HCT116 (cell line): ENCODE measurements around the gene MLH1. TPM values are rescaled to one million over a fixed set of nuclear protein-coding genes. Genes with fewer than 3 reads are reported as not detected.

ENCODE experiments used
- ATAC-seq: fragments of 200-7000 bp; cut with Tn5 transposase; 2 replicates; pipeline ENCODE4 v1.9.1; 2020; ENCODE audit warnings: mild to moderate bottlenecking, moderate library complexity
- BruUV-seq: library from RNA; stranded (reverse); fragments of 400-500 nt; replicated peaks from 2 replicates; lab custom pipeline; 2021; lab: Mats Ljungman, UMichigan
- CTCF ChIA-PET: fragments of 300-600 bp; sonication (Branson Sonifier 250); formaldehyde crosslinking; loops from one replicate; lab custom pipeline; 2021; ENCODE audit warnings: antibody characterized with exemption; lab: Charles Lee
- POLR2A ChIA-PET: fragments of 300-600, 350-600 bp; sonication (Branson Sonifier 250); formaldehyde crosslinking; loops from one replicate; lab custom pipeline; 2021; ENCODE audit warnings: antibody characterized with exemption; lab: Charles Lee
- RAD21 ChIA-PET, 2 experiments: fragments of 300-600 bp; sonication (Branson Sonifier 250); formaldehyde crosslinking; loops; one replicate each; lab custom pipeline; 2023; ENCODE audit warnings: low total read pairs in 2 of 2; ENCODE audit not compliant: uncharacterized antibody in 2 of 2, unreplicated experiment in 2 of 2, low non-redundant PET in 1 of 2; lab: Charles Lee
- DNase-seq: peaks from one replicate; pipeline ENCODE4 v3.0.0-alpha.2; 2010; ENCODE audit warnings: low read depth, low spot score
- H2AFZ ChIP-seq: fragments of 200-600 bp; shearing (Covaris generic), sonication (generic); 2 replicates; pipeline ENCODE4 v1.6.1; 2017; ENCODE audit warnings: low read depth, mixed run types, mixed read lengths, antibody characterized with exemption, low read length; ENCODE audit not compliant: poor library complexity, severe bottlenecking
- H3K27ac ChIP-seq: 2 replicates; pipeline ENCODE4 v1.5.1; 2012; ENCODE audit warnings: low read depth, low read length
- H3K27me3 ChIP-seq: fragments of 200-600 bp; sonication (generic); 2 replicates; pipeline ENCODE4 v1.6.1; 2016; ENCODE audit warnings: mixed run types, low read length, mixed read lengths; ENCODE audit not compliant: insufficient read depth
- H3K36me3 ChIP-seq, 2 experiments: fragments of 200-500 bp in 1 of 2; fragments of 200-600 bp in 1 of 2; sonication (Bioruptor generic) in 1 of 2; sonication (generic) in 1 of 2; 2 replicates each; pipeline versions ENCODE4 v1.5.1 to v1.6.1; 2014 to 2016; ENCODE audit warnings: low read length in 2 of 2, inconsistent platforms in 1 of 2, mixed read lengths in 1 of 2, mixed run types in 1 of 2; ENCODE audit not compliant: insufficient read depth in 2 of 2, control insufficient read depth in 1 of 2
- H3K4me1 ChIP-seq, 2 experiments: fragments of 200-600 bp in 1 of 2; sonication (generic) in 1 of 2; 2 replicates each; pipeline versions ENCODE4 v1.5.1 to v1.6.1; 2012 to 2017; ENCODE audit warnings: low read length in 2 of 2, inconsistent platforms in 1 of 2, mild to moderate bottlenecking in 1 of 2, mixed read lengths in 1 of 2, mixed run types in 1 of 2, moderate library complexity in 1 of 2; ENCODE audit not compliant: insufficient read depth in 2 of 2, control insufficient read depth in 1 of 2
- H3K4me2 ChIP-seq: fragments of 200-600 bp; sonication (generic); 2 replicates; pipeline ENCODE4 v1.6.1; 2017; ENCODE audit warnings: mixed run types, low read length, mixed read lengths
- H3K4me3 ChIP-seq, 2 experiments: fragments of 200-600 bp in 1 of 2; sonication (generic) in 1 of 2; replicated peaks in 1 of 2; 2 replicates each; pipeline ENCODE4 v1.5.1; 2011 to 2016; ENCODE audit warnings: low read length in 2 of 2, control low read depth in 1 of 2, low read depth in 1 of 2, mild to moderate bottlenecking in 1 of 2, mixed read lengths in 1 of 2, mixed run types in 1 of 2
- H3K79me2 ChIP-seq: fragments of 200-600 bp; sonication (generic); 2 replicates; pipeline ENCODE4 v1.6.1; 2017; ENCODE audit warnings: mild to moderate bottlenecking, mixed run types, low read length, moderate library complexity, mixed read lengths; ENCODE audit not compliant: insufficient read depth
- H3K9ac ChIP-seq: fragments of 200-600 bp; sonication (generic); 2 replicates; pipeline ENCODE4 v1.6.1; 2016; ENCODE audit warnings: low read length, mixed read lengths
- H3K9me2 ChIP-seq: fragments of 200-600 bp; sonication (generic), shearing (Covaris generic); 2 replicates; pipeline ENCODE4 v1.6.1; 2017; ENCODE audit warnings: mixed run types, mild to moderate bottlenecking, moderate library complexity; ENCODE audit not compliant: insufficient read depth
- H3K9me3 ChIP-seq, 2 experiments: fragments of 200-500 bp in 1 of 2; fragments of 200-600 bp in 1 of 2; sonication (Bioruptor generic) in 1 of 2; sonication (generic) in 1 of 2; 2 replicates each; pipeline ENCODE4 v1.6.1; 2014 to 2017; ENCODE audit warnings: low read length in 2 of 2, mixed read lengths in 2 of 2, inconsistent platforms in 1 of 2, low read depth in 1 of 2, mild to moderate bottlenecking in 1 of 2, mixed run types in 1 of 2, moderate library complexity in 1 of 2; ENCODE audit not compliant: control insufficient read depth in 1 of 2, insufficient read depth in 1 of 2
- H4K20me1 ChIP-seq: fragments of 200-600 bp; sonication (generic), shearing (Covaris generic); 2 replicates; pipeline ENCODE4 v1.6.1; 2017; ENCODE audit warnings: mixed run types, mild to moderate bottlenecking, moderate library complexity; ENCODE audit not compliant: insufficient read depth
- CBX3 ChIP-seq: IDR thresholded peaks from 2 replicates; pipeline ENCODE4 v1.6.1; 2012; ENCODE audit warnings: low read depth
- CEBPB ChIP-seq: IDR thresholded peaks from 2 replicates; pipeline ENCODE4 v1.6.1; 2012; ENCODE audit warnings: low read depth
- EGR1 ChIP-seq: IDR thresholded peaks from 2 replicates; pipeline ENCODE4 v1.6.1; 2012; ENCODE audit warnings: low read depth
- ELF1 ChIP-seq: IDR thresholded peaks from 2 replicates; pipeline ENCODE4 v1.6.1; 2012; ENCODE audit warnings: low read depth, borderline replicate concordance
- EZH2 ChIP-seq: fragments of 200-600 bp; sonication (generic); IDR thresholded peaks from 2 replicates; pipeline ENCODE4 v1.6.1; 2017; ENCODE audit warnings: antibody characterized with exemption, mixed run types
- EZH2phosphoT487 ChIP-seq: fragments of 200-600 bp; IDR thresholded peaks from 2 replicates; pipeline ENCODE4 v1.6.1; 2018; ENCODE audit warnings: antibody characterized with exemption, borderline replicate concordance
- POLR2A ChIP-seq: IDR thresholded peaks from 2 replicates; pipeline ENCODE4 v1.7.0; 2011; ENCODE audit warnings: borderline replicate concordance; ENCODE audit not compliant: insufficient read depth, insufficient read length; ENCODE audit errors: extremely low read depth
- POLR2AphosphoS5 ChIP-seq: IDR thresholded peaks from 2 replicates; pipeline ENCODE4 v1.6.1; 2011; ENCODE audit warnings: mild to moderate bottlenecking, low read depth, low read length, moderate library complexity
- RAD21 ChIP-seq: IDR thresholded peaks from 2 replicates; pipeline ENCODE4 v1.6.1; 2012; ENCODE audit warnings: low read depth, mild to moderate bottlenecking
- SIN3A ChIP-seq: IDR thresholded peaks from 2 replicates; pipeline ENCODE4 v1.6.1; 2012; ENCODE audit warnings: low read depth
- SP1 ChIP-seq: IDR thresholded peaks from 2 replicates; pipeline ENCODE4 v1.6.1; 2012; ENCODE audit warnings: low read depth
- SRF ChIP-seq: IDR thresholded peaks from 2 replicates; pipeline ENCODE4 v1.6.1; 2012; ENCODE audit warnings: low read depth
- TCF7L2 ChIP-seq: IDR thresholded peaks from 2 replicates; pipeline ENCODE4 v1.7.0; 2011; ENCODE audit warnings: borderline replicate concordance, inconsistent platforms; ENCODE audit not compliant: insufficient read depth, insufficient read length; ENCODE audit errors: extremely low read depth
- YY1 ChIP-seq: IDR thresholded peaks from 2 replicates; pipeline ENCODE4 v1.6.1; 2011; ENCODE audit warnings: low read length, low read depth, moderate library complexity, mild to moderate bottlenecking; ENCODE audit not compliant: insufficient replicate concordance; ENCODE audit errors: extremely low read depth
- ZFX ChIP-seq: fragments of 450-650 bp; IDR thresholded peaks from 2 replicates; pipeline ENCODE4 v1.6.1; 2017
- ZNF274 ChIP-seq: fragments of 200-500 bp; sonication (Bioruptor generic); IDR thresholded peaks from 2 replicates; pipeline ENCODE4 v1.6.1; 2014; ENCODE audit warnings: mild to moderate bottlenecking, low read depth, low read length, inconsistent platforms
- intact Hi-C: fragments of 100-400 bp; cut with micrococcal nuclease; formaldehyde crosslinking; loops from 2 replicates; pipeline ENCODE4 v1.10.0; 2022
- total RNA-seq: library from RNA; stranded (reverse); gene quantifications from one replicate; pipeline ENCODE4 v1.2.1, GENCODE V29; 2021; ENCODE audit not compliant: unreplicated experiment
- TF ChIP-seq, protein P1 (sequence below): IDR thresholded peaks from 2 replicates; pipeline ENCODE4 v1.6.1; 2012; ENCODE audit warnings: low read depth
- TF ChIP-seq, protein P2 (sequence below): IDR thresholded peaks from 2 replicates; pipeline ENCODE4 v1.6.1; 2012
- TF ChIP-seq, protein P3 (sequence below), 3 experiments: fragments of 200-600 bp in 1 of 3; sonication (generic) in 1 of 3; IDR thresholded peaks in 2 of 3; conservative IDR thresholded peaks in 1 of 3; 2 replicates each; pipeline ENCODE4 v1.5.1; 2012 to 2017; ENCODE audit warnings: low read depth in 2 of 3, low read length in 2 of 3, antibody characterized with exemption in 1 of 3, borderline replicate concordance in 1 of 3, control low read depth in 1 of 3, mild to moderate bottlenecking in 1 of 3, mixed read lengths in 1 of 3, mixed run types in 1 of 3, moderate library complexity in 1 of 3; ENCODE audit not compliant: insufficient read depth in 1 of 3
- TF ChIP-seq, protein P4 (sequence below): IDR thresholded peaks from 2 replicates; pipeline ENCODE4 v1.6.1; 2011; ENCODE audit warnings: mild to moderate bottlenecking, low read length, moderate library complexity; ENCODE audit not compliant: insufficient replicate concordance; ENCODE audit errors: extremely low read depth

Gene MLH1
- total RNA-seq, 1 experiment from 2014 or later: 9.6 TPM

DNA sequence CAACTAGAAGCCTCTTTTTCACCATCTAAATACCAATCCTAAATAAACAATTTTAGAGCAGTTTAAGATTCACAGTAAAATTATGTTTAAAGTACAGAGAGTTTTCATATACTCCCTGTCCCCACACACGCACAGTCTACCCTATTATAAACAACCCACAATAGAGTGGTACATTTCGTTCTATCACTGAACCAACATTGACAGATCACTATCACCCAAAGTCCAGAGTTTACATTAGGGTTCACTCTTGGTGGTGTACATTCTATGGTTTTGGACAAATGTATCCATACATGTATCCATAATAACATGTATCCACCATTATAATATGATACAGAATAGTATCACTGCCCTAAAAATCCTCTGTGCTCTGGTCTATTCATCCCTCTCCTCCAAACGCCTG, 89.0 kb downstream of the MLH1 start (continued):
- TF ChIP-seq, protein P1, sequence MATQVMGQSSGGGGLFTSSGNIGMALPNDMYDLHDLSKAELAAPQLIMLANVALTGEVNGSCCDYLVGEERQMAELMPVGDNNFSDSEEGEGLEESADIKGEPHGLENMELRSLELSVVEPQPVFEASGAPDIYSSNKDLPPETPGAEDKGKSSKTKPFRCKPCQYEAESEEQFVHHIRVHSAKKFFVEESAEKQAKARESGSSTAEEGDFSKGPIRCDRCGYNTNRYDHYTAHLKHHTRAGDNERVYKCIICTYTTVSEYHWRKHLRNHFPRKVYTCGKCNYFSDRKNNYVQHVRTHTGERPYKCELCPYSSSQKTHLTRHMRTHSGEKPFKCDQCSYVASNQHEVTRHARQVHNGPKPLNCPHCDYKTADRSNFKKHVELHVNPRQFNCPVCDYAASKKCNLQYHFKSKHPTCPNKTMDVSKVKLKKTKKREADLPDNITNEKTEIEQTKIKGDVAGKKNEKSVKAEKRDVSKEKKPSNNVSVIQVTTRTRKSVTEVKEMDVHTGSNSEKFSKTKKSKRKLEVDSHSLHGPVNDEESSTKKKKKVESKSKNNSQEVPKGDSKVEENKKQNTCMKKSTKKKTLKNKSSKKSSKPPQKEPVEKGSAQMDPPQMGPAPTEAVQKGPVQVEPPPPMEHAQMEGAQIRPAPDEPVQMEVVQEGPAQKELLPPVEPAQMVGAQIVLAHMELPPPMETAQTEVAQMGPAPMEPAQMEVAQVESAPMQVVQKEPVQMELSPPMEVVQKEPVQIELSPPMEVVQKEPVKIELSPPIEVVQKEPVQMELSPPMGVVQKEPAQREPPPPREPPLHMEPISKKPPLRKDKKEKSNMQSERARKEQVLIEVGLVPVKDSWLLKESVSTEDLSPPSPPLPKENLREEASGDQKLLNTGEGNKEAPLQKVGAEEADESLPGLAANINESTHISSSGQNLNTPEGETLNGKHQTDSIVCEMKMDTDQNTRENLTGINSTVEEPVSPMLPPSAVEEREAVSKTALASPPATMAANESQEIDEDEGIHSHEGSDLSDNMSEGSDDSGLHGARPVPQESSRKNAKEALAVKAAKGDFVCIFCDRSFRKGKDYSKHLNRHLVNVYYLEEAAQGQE: no peak
- no peak for TF ChIP-seq CEBPB
- no peak for TF ChIP-seq RAD21
- no peak for TF ChIP-seq POLR2A

DNA sequence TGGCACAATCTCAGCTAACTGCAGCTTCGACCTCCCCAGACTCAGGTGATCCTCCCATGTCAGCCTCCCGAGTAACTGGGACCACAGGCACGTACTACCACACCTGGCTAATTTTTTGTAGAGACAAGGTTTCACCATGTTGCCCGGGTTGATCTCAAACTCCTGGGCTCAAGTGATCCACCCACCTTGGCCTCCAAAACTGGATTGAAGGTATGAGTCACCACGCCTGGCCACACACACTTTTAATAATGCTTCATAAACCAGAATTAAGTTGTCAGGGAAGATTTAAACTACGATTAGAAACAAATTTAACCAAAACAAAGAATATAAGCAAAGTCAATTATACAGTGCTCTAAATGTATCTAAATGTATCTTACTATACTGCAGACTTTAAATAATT, 93.6 kb downstream of the MLH1 start:
- no peak overlapping the region for H3K27ac ChIP-seq
- intact Hi-C loops: no loop called here
- no peak for DNase-seq
- RAD21 ChIA-PET: no interaction called here
- CTCF ChIA-PET: no interaction called here
- no peaks in the 10 kb centered on the region for H3K9me2 ChIP-seq
- POLR2A ChIA-PET: no interaction called here
- H3K9ac ChIP-seq: no peak overlapping the region
- H3K4me1 ChIP-seq: no peaks in the 10 kb centered on the region
- no peaks in the 10 kb centered on the region for H3K27me3 ChIP-seq
- H3K79me2 ChIP-seq: no peaks in the 10 kb centered on the region; the same call in 1 of the 2 replicates
- no peaks in the 10 kb centered on the region for H4K20me1 ChIP-seq
- H2AFZ ChIP-seq: no peak overlapping the region
- no peak overlapping the region for H3K4me3 ChIP-seq
- no peak for ATAC-seq
- H3K36me3 ChIP-seq: no peaks in the 10 kb centered on the region
- H3K9me3 ChIP-seq: no peaks in the 10 kb centered on the region
- H3K4me2 ChIP-seq: no peak overlapping the region
- BruUV-seq: no TSS peak
- no peak for TF ChIP-seq CBX3
- TF ChIP-seq SRF: no peak
- TF ChIP-seq SIN3A: no peak
- no peak for TF ChIP-seq EZH2
- TF ChIP-seq, protein P2, sequence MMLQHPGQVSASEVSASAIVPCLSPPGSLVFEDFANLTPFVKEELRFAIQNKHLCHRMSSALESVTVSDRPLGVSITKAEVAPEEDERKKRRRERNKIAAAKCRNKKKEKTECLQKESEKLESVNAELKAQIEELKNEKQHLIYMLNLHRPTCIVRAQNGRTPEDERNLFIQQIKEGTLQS: no peak
- TF ChIP-seq, protein P3, sequence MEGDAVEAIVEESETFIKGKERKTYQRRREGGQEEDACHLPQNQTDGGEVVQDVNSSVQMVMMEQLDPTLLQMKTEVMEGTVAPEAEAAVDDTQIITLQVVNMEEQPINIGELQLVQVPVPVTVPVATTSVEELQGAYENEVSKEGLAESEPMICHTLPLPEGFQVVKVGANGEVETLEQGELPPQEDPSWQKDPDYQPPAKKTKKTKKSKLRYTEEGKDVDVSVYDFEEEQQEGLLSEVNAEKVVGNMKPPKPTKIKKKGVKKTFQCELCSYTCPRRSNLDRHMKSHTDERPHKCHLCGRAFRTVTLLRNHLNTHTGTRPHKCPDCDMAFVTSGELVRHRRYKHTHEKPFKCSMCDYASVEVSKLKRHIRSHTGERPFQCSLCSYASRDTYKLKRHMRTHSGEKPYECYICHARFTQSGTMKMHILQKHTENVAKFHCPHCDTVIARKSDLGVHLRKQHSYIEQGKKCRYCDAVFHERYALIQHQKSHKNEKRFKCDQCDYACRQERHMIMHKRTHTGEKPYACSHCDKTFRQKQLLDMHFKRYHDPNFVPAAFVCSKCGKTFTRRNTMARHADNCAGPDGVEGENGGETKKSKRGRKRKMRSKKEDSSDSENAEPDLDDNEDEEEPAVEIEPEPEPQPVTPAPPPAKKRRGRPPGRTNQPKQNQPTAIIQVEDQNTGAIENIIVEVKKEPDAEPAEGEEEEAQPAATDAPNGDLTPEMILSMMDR (IDR thresholded peaks at IDR 0.05 in 2 of 3, conservative IDR thresholded peaks at IDR 0.05 in 1 of 3; ENCODE audit: borderline replicate concordance in 1 of 3, insufficient read depth in 1 of 3, low read depth in 2 of 3, low read length in 2 of 3): no peak
- TF ChIP-seq RAD21: no peak
- TF ChIP-seq YY1: no peak
- TF ChIP-seq POLR2AphosphoS5: no peak
- TF ChIP-seq, protein P4, sequence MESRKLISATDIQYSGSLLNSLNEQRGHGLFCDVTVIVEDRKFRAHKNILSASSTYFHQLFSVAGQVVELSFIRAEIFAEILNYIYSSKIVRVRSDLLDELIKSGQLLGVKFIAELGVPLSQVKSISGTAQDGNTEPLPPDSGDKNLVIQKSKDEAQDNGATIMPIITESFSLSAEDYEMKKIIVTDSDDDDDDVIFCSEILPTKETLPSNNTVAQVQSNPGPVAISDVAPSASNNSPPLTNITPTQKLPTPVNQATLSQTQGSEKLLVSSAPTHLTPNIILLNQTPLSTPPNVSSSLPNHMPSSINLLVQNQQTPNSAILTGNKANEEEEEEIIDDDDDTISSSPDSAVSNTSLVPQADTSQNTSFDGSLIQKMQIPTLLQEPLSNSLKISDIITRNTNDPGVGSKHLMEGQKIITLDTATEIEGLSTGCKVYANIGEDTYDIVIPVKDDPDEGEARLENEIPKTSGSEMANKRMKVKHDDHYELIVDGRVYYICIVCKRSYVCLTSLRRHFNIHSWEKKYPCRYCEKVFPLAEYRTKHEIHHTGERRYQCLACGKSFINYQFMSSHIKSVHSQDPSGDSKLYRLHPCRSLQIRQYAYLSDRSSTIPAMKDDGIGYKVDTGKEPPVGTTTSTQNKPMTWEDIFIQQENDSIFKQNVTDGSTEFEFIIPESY: no peak
- TF ChIP-seq SP1: no peak
- TF ChIP-seq EGR1: no peak
- no peak for TF ChIP-seq EZH2phosphoT487
- no peak for TF ChIP-seq ZNF274
- no peak for TF ChIP-seq TCF7L2
- TF ChIP-seq POLR2A: no peak
- no peak for TF ChIP-seq ELF1
- TF ChIP-seq ZFX: no peak
